Mucosa of rectum (tissue), 2 donors: Measurements from ENCODE around the gene COQ8A.

Experiments used
- H3K27ac ChIP-seq, 2 donors: one replicate each; pipeline ENCODE4 v1.7.0; 2013; ENCODE audit warnings: inconsistent platforms in 2 of 2, low read depth in 2 of 2, low read length in 2 of 2
- H3K27me3 ChIP-seq, 2 donors: one replicate each; pipeline ENCODE4 v1.7.0; 2013; ENCODE audit warnings: low read length in 2 of 2; ENCODE audit not compliant: control insufficient read depth in 2 of 2, insufficient read depth in 2 of 2
- H3K36me3 ChIP-seq, 2 donors: one replicate each; pipeline ENCODE4 v1.7.0; 2013; ENCODE audit warnings: low read length in 2 of 2; ENCODE audit not compliant: control insufficient read depth in 2 of 2, insufficient read depth in 2 of 2
- H3K4me1 ChIP-seq, 2 donors: one replicate each; pipeline ENCODE4 v1.7.0; 2013; ENCODE audit warnings: low read length in 2 of 2, mild to moderate bottlenecking in 1 of 2; ENCODE audit not compliant: control insufficient read depth in 2 of 2, insufficient read depth in 2 of 2
- H3K4me3 ChIP-seq, 2 donors: one replicate each; pipeline ENCODE4 v1.7.0; 2013; ENCODE audit warnings: low read length in 2 of 2
- H3K9ac ChIP-seq, 2 donors: one replicate each; pipeline ENCODE4 v1.7.0; 2013; ENCODE audit warnings: low read length in 2 of 2, low read depth in 1 of 2, mild to moderate bottlenecking in 1 of 2
- H3K9me3 ChIP-seq, 2 donors: one replicate each; pipeline ENCODE4 v1.7.0; 2013; ENCODE audit warnings: low read length in 2 of 2; ENCODE audit not compliant: control insufficient read depth in 2 of 2
- donor health status: healthy.
- donor health status: Normal muscosa, but diverticular disease.

The COQ8A gene

DNA sequence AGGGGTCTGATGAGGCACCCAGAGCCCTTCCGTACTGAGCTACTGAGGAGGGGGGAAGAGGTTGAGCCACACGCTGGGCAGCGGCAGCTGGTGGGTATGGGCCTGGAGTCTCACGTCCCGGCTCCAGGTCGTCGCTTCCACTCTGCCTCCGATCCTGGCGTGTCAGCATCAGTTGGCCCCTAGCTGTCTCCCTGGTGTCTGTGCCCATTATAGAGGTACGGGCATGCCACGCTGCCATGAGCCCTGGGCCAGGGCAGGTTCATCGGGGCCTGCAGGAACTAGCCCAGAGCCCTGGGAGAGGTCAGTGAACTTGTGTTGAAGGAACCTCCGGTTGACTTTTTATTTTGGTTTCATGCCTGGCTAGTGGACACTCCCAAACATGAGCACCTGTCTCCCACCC is 18.2 kb downstream of the COQ8A start:
- no peaks in the 10 kb centered on the region for H3K4me1 ChIP-seq
- H3K9me3 ChIP-seq = no peaks in the 10 kb centered on the region
- no peaks in the 10 kb centered on the region for H3K27me3 ChIP-seq
- no peak overlapping the region for H3K27ac ChIP-seq
- no peak overlapping the region for H3K9ac ChIP-seq
- peaks cover 3 to 16% of the 10 kb centered on the region in 2 donors for H3K36me3 ChIP-seq
- H3K4me3 ChIP-seq = no peak overlapping the region

DNA sequence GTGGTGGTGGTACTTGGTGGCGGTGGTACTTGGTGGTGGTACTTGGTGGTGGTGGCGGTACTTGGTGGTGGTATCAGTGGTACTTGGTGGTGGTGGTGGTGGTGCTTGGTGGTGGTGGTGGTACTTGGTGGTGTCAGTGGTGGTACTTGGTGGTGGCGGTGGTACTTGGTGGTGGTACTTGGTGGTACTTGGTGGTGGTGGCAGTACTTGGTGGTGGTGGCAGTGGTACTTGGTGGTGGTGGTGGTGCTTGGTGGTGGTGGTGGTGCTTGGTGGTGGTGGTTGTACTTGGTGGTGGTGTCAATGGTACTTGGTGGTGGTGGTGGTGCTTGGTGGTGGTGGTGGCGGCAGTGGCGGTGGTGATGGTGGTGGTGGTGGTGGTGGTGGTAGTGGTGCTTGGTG is 20.2 kb downstream of the COQ8A start:
- Histone ChIP-seq H3K36me3 (peaks cover 3 to 22% of the 10 kb centered on the region in 2 donors), H3K9ac (no peak overlapping the region), H3K4me1 (no peaks in the 10 kb centered on the region), H3K27me3 (no peaks in the 10 kb centered on the region), H3K9me3 (no peaks in the 10 kb centered on the region), H3K27ac (no peak overlapping the region), H3K4me3 (no peak overlapping the region)

DNA sequence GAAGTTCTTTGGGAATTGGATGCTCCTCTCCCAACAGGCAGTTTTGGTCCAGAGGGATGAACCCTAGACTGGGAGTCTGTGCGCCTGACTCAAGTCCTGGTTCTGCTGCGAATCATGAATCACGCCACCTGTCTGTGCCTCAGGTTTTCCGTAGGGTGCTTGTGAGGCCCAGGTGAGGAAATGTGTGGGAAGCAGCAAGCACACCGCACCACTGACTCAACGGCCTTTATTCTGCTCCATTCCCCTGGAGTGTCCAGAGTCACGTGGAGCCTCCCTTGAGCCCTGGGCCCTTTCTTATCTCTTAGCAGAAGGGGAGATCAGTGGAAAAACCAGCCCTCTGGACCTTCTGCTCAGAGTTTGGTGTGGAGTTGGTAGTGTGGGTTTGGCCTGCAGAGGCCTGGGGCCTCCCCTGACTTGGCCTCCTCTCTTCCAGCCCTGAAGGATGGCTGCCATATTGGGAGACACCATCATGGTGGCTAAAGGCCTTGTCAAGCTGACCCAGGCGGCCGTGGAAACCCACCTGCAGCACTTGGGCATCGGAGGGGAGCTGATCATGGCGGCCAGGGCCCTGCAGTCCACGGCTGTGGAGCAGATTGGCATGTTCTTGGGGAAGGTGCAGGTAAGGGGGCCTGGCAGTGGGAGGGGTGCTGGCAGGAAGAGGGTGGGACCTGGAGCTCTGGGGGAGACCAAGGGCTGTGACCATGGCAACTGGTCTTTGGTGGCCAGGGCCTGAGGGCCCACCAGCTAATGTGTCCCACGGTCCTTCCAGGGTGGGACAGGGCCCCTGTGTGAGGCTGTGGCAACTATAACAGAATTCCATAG is 21.1 kb downstream of the COQ8A start:
- no peak overlapping the region for H3K4me3 ChIP-seq
- no peak overlapping the region for H3K27ac ChIP-seq
- peaks cover 11 to 29% of the 10 kb centered on the region in 2 donors for H3K36me3 ChIP-seq
- no peaks in the 10 kb centered on the region for H3K4me1 ChIP-seq
- no peaks in the 10 kb centered on the region for H3K27me3 ChIP-seq
- no peaks in the 10 kb centered on the region for H3K9me3 ChIP-seq
- H3K9ac ChIP-seq = no peak overlapping the region

DNA sequence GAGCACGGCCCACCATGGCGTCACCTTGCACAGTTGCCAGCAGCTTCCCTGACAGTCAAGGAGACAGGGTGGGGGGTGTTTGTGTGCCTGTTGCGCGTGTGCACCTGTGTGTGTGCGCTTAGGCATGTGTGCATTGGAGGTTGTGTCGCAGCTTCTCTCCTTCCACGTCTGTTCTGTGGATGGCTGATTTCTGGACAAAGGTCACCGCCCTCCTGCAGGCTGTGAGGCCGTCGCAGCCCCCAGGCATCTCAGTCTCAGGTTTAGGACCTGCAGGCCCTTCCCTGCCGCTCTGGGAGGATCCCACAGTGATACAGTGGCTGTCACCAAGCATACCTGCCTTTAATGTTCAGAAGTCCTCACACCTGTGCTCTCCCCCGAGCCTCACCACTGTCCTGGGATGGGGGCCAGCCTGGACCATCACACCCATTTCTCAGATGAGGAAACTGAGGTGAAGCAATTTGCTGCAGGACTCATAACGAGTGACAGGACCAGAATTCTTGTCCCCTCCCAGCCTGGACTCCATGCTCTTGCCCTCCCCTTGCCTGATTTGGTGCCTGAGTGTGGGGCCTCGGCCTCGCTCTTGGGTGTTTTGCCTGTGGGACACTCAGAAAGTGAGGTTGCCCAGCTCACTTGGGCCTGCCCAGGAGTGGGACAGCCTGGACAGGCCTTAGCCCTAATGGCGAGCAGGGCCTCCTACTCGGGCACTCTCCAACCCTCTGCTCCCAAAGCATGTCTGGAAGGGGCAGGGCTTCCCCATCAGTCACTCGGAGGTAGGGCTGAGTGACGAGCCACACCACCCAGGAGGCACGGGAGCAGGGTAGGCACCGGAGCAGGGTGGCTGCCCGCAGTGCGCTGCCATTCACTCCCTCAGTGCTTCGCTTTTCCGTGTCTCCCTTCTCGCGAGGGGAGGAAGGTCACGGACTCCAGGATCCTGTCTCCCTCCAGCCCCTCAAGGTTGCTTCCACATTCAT is 22.6 kb downstream of the COQ8A start:
- no peak overlapping the region for H3K4me3 ChIP-seq
- H3K27me3 ChIP-seq = no peaks in the 10 kb centered on the region
- H3K9me3 ChIP-seq = no peaks in the 10 kb centered on the region
- H3K4me1 ChIP-seq = no peaks in the 10 kb centered on the region
- no peak overlapping the region for H3K27ac ChIP-seq
- no peak overlapping the region for H3K9ac ChIP-seq
- H3K36me3 ChIP-seq = peaks cover 21 to 32% of the 10 kb centered on the region in 2 donors

DNA sequence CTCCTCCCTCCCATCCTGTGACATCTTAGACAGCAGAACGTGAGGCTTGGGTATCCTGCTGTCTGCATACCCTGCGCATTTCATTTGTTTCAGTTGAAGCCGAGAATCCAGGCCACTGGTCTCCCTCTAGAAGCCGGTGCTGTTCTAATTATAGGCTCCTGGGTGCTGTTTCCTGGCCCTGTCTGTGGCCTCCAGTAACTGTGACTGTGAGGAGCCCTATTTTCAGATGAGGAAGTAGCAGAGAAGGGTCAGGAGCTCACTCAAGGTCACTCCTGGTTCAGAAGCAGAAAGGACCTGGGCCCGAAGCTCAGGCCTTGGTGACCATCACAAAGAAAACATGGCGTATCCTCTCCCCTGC is 24.0 kb downstream of the COQ8A start:
- Histone ChIP-seq H3K9me3 (no peaks in the 10 kb centered on the region), H3K36me3 (peaks cover 21 to 30% of the 10 kb centered on the region in 2 donors), H3K27me3 (no peaks in the 10 kb centered on the region), H3K4me3 (no peak overlapping the region), H3K9ac (no peak overlapping the region), H3K4me1 (no peaks in the 10 kb centered on the region), H3K27ac (no peak overlapping the region)

DNA sequence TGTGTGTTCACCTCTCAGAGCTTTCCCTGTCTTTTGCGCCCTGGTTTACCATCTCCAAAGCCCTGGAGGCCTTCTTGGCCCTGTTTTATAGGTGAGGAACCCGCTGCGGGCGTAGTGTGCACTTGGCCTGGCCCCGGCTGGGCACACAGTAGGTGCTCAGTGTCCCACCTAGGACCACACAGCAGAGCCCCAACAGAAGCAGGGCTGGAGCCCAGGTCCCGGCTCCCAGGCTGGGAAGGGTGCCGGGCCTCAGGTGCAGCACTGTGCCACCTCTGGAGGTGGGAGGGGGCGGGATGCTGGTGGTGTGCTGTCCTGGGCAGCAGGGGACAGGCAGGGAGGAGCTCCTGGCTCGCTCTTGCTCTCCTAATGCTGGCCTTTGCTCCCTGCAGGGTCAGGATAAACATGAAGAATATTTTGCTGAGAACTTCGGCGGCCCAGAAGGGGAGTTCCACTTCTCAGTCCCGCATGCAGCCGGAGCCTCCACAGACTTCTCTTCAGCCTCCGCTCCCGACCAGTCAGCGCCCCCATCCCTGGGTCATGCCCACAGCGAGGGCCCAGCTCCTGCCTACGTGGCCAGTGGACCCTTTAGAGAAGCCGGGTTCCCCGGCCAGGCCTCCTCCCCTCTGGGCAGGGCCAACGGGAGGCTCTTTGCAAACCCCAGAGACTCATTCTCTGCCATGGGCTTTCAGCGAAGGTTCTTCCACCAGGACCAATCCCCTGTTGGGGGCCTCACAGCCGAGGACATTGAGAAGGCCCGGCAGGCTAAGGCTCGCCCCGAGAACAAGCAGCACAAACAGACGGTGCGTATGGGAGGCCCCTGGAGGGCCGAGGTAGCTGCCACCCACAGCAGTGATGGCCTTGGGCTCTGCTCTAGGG is 24.8 kb downstream of the COQ8A start:
- no peak overlapping the region for H3K27ac ChIP-seq
- H3K4me1 ChIP-seq = no peaks in the 10 kb centered on the region
- H3K27me3 ChIP-seq = no peaks in the 10 kb centered on the region
- H3K9ac ChIP-seq = no peak overlapping the region
- peaks cover 21 to 31% of the 10 kb centered on the region in 2 donors for H3K36me3 ChIP-seq
- H3K9me3 ChIP-seq = no peaks in the 10 kb centered on the region
- no peak overlapping the region for H3K4me3 ChIP-seq

DNA sequence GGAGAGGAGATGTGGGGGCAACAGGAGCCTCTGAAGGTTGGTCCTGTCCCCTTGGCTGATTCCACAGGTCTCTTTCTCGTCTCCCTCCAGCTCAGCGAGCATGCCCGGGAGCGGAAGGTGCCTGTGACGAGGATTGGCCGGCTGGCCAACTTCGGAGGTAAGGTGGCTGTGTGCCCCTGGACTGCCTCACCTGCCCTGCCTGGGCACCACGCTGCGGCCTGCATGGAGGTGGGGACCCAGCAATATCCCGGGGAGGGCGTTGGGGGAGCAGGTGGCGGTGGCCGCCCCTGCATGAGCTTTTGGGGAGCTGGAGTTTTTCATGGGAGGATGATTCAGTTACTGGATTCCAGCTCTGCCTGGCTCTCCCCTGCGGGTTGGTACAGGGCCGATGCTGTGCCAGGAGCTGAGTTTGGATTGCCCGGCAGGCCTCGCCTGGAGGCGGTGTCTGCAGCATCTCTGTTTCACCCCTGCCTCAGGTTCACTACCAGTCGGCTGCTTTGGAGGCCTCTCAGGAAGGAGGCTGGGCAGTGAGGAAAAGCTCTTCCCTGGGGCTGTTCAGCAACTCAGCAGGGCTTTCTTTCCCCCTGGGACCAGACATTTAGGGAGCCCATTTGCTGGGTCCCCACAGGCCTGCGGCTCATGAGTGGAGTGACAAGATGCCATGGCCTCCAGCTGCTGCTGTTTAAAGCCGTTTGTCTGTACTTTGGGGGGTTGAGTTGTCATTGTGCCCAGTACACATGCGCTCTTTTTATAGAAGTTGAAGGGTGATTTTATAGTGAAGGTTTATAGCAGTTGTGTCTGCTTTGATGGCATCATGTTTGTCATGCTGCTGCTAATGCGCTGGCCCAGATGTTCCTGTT is 25.7 kb downstream of the COQ8A start:
- no peaks in the 10 kb centered on the region for H3K9me3 ChIP-seq
- no peaks in the 10 kb centered on the region for H3K4me1 ChIP-seq
- no peaks in the 10 kb centered on the region for H3K27me3 ChIP-seq
- no peak overlapping the region for H3K9ac ChIP-seq
- no peak overlapping the region for H3K4me3 ChIP-seq
- peaks cover 26 to 35% of the 10 kb centered on the region in 2 donors for H3K36me3 ChIP-seq
- H3K27ac ChIP-seq = no peak overlapping the region

DNA sequence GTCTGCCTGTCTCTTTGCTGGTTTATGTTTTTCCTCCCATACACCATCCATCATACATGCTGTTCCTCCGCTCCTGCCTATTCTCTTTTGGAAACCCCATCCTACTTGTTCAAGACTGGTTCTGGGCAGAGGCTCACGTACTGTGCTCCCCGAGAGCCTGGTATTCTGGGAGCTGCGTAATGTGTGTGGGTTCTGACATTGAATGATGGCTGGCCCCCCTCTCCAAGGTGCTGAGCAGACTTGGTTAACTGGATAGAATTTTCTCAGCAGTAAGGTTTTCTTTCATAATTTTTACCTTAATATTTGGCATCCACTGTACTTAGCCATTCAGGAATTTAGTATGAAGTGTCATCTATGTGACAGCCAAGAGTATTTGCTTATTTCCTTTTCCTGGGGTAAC is 26.6 kb downstream of the COQ8A start:
- H3K4me1 ChIP-seq = no peaks in the 10 kb centered on the region
- H3K9ac ChIP-seq = no peak overlapping the region
- peaks cover 0 to 2% of the 10 kb centered on the region in 2 donors for H3K9me3 ChIP-seq
- H3K4me3 ChIP-seq = no peak overlapping the region
- H3K36me3 ChIP-seq = peaks cover 26 to 35% of the 10 kb centered on the region in 2 donors
- no peaks in the 10 kb centered on the region for H3K27me3 ChIP-seq
- H3K27ac ChIP-seq = no peak overlapping the region

DNA sequence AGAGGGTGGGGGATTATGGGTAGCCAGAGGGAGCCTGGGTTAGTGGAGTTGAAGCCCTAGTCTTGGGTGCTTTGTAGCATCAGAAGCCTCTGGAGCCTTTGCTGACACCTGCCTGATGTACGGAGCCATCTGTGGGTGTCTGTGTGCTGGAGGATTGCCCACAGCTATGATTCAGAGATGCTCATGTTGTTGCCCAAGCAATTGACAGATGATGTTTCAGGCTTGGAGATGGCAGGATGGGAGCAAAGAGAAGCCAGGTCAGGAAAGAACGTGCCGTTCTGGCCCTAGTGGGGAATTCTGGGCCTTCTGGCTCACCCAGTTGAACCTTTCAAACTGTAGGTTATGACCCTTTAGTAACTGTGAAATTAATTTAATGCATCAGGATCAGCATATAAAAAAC is 27.6 kb downstream of the COQ8A start:
- H3K4me3 ChIP-seq = no peak overlapping the region
- H3K36me3 ChIP-seq = peaks cover 26 to 30% of the 10 kb centered on the region in 2 donors
- H3K9ac ChIP-seq = no peak overlapping the region
- no peak overlapping the region for H3K27ac ChIP-seq
- H3K9me3 ChIP-seq = peaks cover 0 to 5% of the 10 kb centered on the region in 2 donors
- no peaks in the 10 kb centered on the region for H3K4me1 ChIP-seq
- H3K27me3 ChIP-seq = no peaks in the 10 kb centered on the region
